Brain microvascular endothelial cell (primary cell): ENCODE results near the gene PRDM2.

ENCODE experiments used
- DNase-seq: peaks from one replicate; pipeline ENCODE4 v3.0.0-alpha.2; 2020
- H3K27ac ChIP-seq: fragments of 250-450 bp; sonication (Bioruptor Pico); 2 replicates; pipeline ENCODE4 v1.5.1; 2020; ENCODE audit warnings: mild to moderate bottlenecking, moderate library complexity
- H3K27me3 ChIP-seq: fragments of 250-450 bp; sonication (Bioruptor Pico); replicated peaks from 2 replicates; pipeline ENCODE4 v1.5.1; 2020; ENCODE audit warnings: mild to moderate bottlenecking
- H3K36me3 ChIP-seq: fragments of 250-450 bp; sonication (Bioruptor Pico); replicated peaks from 2 replicates; pipeline ENCODE4 v1.5.1; 2020; ENCODE audit warnings: mild to moderate bottlenecking
- H3K4me3 ChIP-seq: 2 replicates; pipeline ENCODE4 v1.5.1; 2011; ENCODE audit warnings: low read depth, mild to moderate bottlenecking, control low read depth, low read length, moderate library complexity
- CTCF ChIP-seq: IDR thresholded peaks from 2 replicates; pipeline ENCODE4 v1.5.1; 2011; ENCODE audit warnings: low read depth, mild to moderate bottlenecking, moderate library complexity, low read length, control low read depth, inconsistent platforms; ENCODE audit errors: missing control alignments
- in situ Hi-C: cut with HindIII; loops from 2 replicates; pipeline ENCODE4 v1.10.0; 2017; ENCODE audit warnings: low sequenced_read_pairs, low pct_ligation_motif_present

Gene PRDM2

DNA sequence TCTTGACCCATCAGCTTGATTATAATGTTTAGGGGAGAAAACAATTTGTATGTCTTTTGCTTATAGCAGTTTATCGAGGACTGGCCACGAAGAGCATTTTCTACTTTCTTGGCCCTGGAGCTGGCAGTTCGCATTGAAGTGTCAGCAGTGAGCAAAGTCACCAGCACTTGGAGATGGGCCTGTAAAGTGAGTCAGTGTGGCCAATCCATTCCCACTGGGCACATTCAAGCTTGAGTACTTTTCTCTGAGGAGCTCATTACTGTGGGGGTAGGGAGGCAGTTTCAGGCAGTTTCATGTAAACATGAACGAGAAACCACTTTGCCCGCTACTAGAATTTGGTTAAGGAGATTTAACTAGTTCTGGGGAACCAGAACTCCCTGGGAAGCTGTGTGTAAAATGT, 164.8 kb downstream of the PRDM2 start:
- TF ChIP-seq CTCF, result no peak
- no peak for DNase-seq
- Histone ChIP-seq H3K4me3 (no peak overlapping the region), H3K36me3 (no peaks in the 10 kb centered on the region), H3K27me3 (no peaks in the 10 kb centered on the region), H3K27ac (no peak overlapping the region)
- in situ Hi-C loops, result no loop called here

DNA sequence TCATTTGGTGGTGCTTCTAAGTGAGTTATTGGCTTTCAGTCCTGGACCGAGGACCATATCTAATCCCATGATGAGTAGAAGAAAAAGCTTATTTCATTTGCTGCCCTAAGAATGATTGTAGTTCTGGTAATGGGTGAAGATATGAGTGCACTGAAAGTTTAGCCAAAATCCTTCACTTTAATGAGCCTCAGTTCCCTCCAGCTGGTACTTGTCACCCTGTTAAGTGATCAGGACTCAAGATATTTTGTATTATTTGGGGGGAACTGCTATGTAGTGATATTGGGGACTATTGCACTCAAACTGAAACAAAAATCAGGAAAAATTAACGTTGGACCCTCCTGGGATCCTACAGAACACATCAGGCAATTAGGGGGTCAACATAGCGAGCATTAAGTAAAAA, 165.9 kb downstream of the PRDM2 start:
- DNase-seq, result no peak
- TF ChIP-seq CTCF, result no peak

GRCh38 chr1:13867603-13868002, 167.6 kb downstream of the PRDM2 start:
- TF ChIP-seq CTCF, result no peak
- Histone ChIP-seq H3K27me3 (no peaks in the 10 kb centered on the region), H3K36me3 (no peaks in the 10 kb centered on the region), H3K27ac (no peak overlapping the region), H3K4me3 (no peak overlapping the region)
- in situ Hi-C loops, result no loop called here
- no peak for DNase-seq

More for the DNA sequence above, 165.9 kb downstream of the PRDM2 start:
- no peaks in the 10 kb centered on the region for H3K36me3 ChIP-seq
- in situ Hi-C loops, result no loop called here
- H3K27me3 ChIP-seq, result no peaks in the 10 kb centered on the region
- H3K4me3 ChIP-seq, result no peak overlapping the region
- no peak overlapping the region for H3K27ac ChIP-seq

DNA sequence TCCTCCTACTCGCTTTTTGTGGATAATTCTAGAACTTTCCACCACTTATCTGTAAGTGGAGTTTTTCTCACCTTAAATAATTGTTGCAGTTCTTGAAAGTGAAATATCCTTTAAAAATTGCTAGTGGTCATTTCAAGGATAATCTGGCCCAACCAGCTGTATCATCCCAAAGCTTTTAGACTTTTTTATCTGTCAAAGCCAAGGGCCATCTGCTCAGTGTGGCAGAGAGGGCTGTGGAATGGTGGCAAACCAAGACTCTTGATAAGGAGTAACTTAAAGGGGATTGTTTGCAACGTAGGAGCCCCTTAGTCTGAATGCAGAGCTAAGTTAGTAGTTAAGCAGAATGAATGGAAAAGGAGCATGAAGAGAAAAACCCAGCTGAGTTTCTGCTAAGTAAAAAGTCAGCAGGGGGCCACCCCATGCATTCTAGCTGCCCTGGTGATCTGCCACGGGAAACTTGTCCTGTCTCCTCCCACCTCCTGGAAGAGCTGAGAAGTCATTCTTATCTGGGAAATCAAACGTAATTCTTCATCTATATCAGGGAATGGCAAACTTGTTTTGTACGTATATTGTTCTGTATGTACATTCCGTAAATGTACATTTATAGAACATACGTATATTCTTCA, 169.3 kb downstream of the PRDM2 start:
- no peak overlapping the region for H3K4me3 ChIP-seq
- no peak overlapping the region for H3K27ac ChIP-seq
- no peaks in the 10 kb centered on the region for H3K36me3 ChIP-seq
- no peaks in the 10 kb centered on the region for H3K27me3 ChIP-seq
- TF ChIP-seq CTCF, result no peak
- in situ Hi-C loops, result no loop called here
- no peak for DNase-seq

DNA sequence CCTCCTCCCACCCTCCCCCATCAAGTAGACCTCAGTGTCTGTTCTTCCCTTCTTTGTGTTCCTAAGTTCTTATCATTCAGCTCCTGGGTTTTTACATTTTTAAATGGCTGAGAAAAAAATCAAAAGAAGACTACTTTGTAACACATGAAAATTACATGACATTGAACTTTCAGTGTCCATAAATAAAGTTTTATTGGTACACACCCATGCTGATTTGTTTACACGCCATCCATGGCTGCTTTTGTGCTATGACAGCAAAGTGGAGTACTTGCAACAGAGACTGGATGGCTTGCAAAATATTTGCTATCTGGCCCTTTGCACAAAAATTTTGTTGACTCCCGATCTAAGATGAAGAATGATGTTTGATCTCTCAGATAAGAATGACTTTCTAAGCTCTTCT, 171.4 kb downstream of the PRDM2 start:
- H3K27ac ChIP-seq, result no peak overlapping the region
- no peaks in the 10 kb centered on the region for H3K27me3 ChIP-seq
- no peak overlapping the region for H3K4me3 ChIP-seq
- in situ Hi-C loops, result no loop called here
- no peak for DNase-seq
- H3K36me3 ChIP-seq, result no peaks in the 10 kb centered on the region
- no peak for TF ChIP-seq CTCF

- TF ChIP-seq CTCF, result no peak
- in situ Hi-C loops, result no loop called here
- H3K4me3 ChIP-seq, result no peak overlapping the region
- DNase-seq, result no peak
- no peak overlapping the region for H3K27ac ChIP-seq
- H3K27me3 ChIP-seq, result no peaks in the 10 kb centered on the region
- H3K36me3 ChIP-seq, result no peaks in the 10 kb centered on the region
Measured at GRCh38 chr1:13871886-13872285, 171.9 kb downstream of the PRDM2 start.
